ENCODE data around the gene CYB561A3. TPM values are rescaled to one million over a fixed set of nuclear protein-coding genes. Genes with fewer than 3 reads are reported as not detected.

The CYB561A3 gene
- total RNA-seq, 1 donor from 2014 or later: 32.5 TPM

GRCh38 chr11:61329871-61330270 is 31.8 kb downstream of the CYB561A3 start:
- no peak for DNase-seq (ENCODE audit: low read depth in 2 of 2)

GRCh38 chr11:61328351-61328750 is 33.3 kb downstream of the CYB561A3 start:
- no peak for DNase-seq (ENCODE audit: low read depth in 2 of 2)

GRCh38 chr11:61327669-61328071 is 34.0 kb downstream of the CYB561A3 start:
- DNase-seq (ENCODE audit: low read depth in 2 of 2): no peak

- no peak for DNase-seq (ENCODE audit: low read depth in 2 of 2)
Observed at GRCh38 chr11:61325649-61326414, 35.9 kb downstream of the CYB561A3 start.

GRCh38 chr11:61315260-61315659 is 46.4 kb downstream of the CYB561A3 start:
- DNase-seq (ENCODE audit: low read depth in 2 of 2): no peak

GRCh38 chr11:61310749-61311148 is 50.9 kb downstream of the CYB561A3 start:
- DNase-seq (ENCODE audit: low read depth in 2 of 2): no peak

GRCh38 chr11:61309739-61310138 is 51.9 kb downstream of the CYB561A3 start:
- DNase-seq (ENCODE audit: low read depth in 2 of 2): no peak

GRCh38 chr11:61309141-61309540 is 52.5 kb downstream of the CYB561A3 start:
- DNase-seq (ENCODE audit: low read depth in 2 of 2): no peak

- no peak for DNase-seq (ENCODE audit: low read depth in 2 of 2)
Observed at GRCh38 chr11:61307354-61307753, 54.3 kb downstream of the CYB561A3 start.

- no peak for DNase-seq (ENCODE audit: low read depth in 2 of 2)
Observed at GRCh38 chr11:61306221-61306620, 55.5 kb downstream of the CYB561A3 start.

GRCh38 chr11:61305417-61305816 is 56.3 kb downstream of the CYB561A3 start:
- DNase-seq (ENCODE audit: low read depth in 2 of 2): no peak

GRCh38 chr11:61303725-61304124 is 58.0 kb downstream of the CYB561A3 start:
- DNase-seq (ENCODE audit: low read depth in 2 of 2): no peak

- no peak for DNase-seq (ENCODE audit: low read depth in 2 of 2)
Observed at GRCh38 chr11:61302550-61302949, 59.1 kb downstream of the CYB561A3 start.

Other genes with a start within 250 kb of the CYB561A3 start
- 5.1 and 7.5 TPM in 2 replicates for gene VPS37C, start 200.5 kb downstream of the CYB561A3 start, total RNA-seq
- gene PGA3, start 158.4 kb downstream of the CYB561A3 start, total RNA-seq: not detected in 2 replicates
- not detected in 2 replicates for gene PGA4, start 139.5 kb downstream of the CYB561A3 start, total RNA-seq
- not detected in 2 replicates for gene PGA5, start 120.7 kb downstream of the CYB561A3 start, total RNA-seq
- 2.3 and 3.3 TPM in 2 replicates for gene VWCE, start 66.6 kb downstream of the CYB561A3 start, total RNA-seq
- 310 and 356 TPM in 2 replicates for gene DDB1, start 28.8 kb downstream of the CYB561A3 start, total RNA-seq
- 13.2 and 18.0 TPM in 2 replicates for gene TKFC, start 28.7 kb downstream of the CYB561A3 start, total RNA-seq
- gene TMEM138, start 492 bp upstream of the CYB561A3 start, total RNA-seq: 10.4 and 14.9 TPM in 2 replicates
- gene TMEM216, start 30.7 kb upstream of the CYB561A3 start, total RNA-seq: 6.2 and 12.4 TPM in 2 replicates
- 9.9 and 15.7 TPM in 2 replicates for gene CPSF7, start 68.1 kb upstream of the CYB561A3 start, total RNA-seq
- 39.1 and 50.7 TPM in 2 replicates for gene SDHAF2, start 68.2 kb upstream of the CYB561A3 start, total RNA-seq
- gene LRRC10B, start 146.9 kb upstream of the CYB561A3 start, total RNA-seq: under 0.01 TPM in 1 of 2 replicates, not detected in the other
- gene SYT7, start 219.2 kb upstream of the CYB561A3 start, total RNA-seq: 0.25 and 0.39 TPM in 2 replicates

All from dermis microvascular lymphatic vessel endothelial cell (primary cell).